Uterus (tissue), 2 donors: Measurements from ENCODE around the gene NFATC1.

Source experiments
- POLR2A ChIP-seq, 2 donors: fragments of 450-650 bp; IDR thresholded peaks; one replicate each; pipeline ENCODE4 v1.6.1; 2016; ENCODE audit warnings: antibody characterized with exemption in 2 of 2, mild to moderate bottlenecking in 1 of 2, moderate library complexity in 1 of 2
- TF ChIP-seq, protein P1 (sequence below), 4 experiments: fragments of 200-600 bp in 2 of 4; fragments of 450-650 bp in 2 of 4; sonication (generic) in 2 of 4; IDR thresholded peaks; one replicate each; pipeline ENCODE4 v1.5.1; 2016 to 2019; ENCODE audit warnings: antibody characterized with exemption in 4 of 4, mild to moderate bottlenecking in 2 of 4, moderate library complexity in 1 of 4

DNA sequence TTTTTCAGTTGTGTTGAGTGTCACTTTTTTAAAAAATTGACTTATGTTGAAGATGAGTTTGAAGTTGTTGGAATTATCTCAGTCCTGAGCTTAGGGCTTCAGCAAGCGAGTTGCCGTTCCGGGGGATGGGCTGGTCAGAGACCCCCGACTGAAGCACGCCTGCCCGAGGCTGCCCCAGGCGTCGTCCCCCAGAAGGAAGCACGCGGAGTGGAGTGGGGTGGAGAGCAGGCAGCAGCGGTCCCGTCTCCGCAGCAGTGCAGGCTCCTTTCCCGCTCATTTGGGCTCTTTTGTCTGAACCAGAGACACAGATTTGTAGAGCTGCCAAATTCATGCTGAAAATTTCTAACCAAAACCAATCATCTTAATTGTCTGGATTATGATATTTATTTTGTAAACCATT is 33.7 kb downstream of the NFATC1 start:
- TF ChIP-seq, protein P1, sequence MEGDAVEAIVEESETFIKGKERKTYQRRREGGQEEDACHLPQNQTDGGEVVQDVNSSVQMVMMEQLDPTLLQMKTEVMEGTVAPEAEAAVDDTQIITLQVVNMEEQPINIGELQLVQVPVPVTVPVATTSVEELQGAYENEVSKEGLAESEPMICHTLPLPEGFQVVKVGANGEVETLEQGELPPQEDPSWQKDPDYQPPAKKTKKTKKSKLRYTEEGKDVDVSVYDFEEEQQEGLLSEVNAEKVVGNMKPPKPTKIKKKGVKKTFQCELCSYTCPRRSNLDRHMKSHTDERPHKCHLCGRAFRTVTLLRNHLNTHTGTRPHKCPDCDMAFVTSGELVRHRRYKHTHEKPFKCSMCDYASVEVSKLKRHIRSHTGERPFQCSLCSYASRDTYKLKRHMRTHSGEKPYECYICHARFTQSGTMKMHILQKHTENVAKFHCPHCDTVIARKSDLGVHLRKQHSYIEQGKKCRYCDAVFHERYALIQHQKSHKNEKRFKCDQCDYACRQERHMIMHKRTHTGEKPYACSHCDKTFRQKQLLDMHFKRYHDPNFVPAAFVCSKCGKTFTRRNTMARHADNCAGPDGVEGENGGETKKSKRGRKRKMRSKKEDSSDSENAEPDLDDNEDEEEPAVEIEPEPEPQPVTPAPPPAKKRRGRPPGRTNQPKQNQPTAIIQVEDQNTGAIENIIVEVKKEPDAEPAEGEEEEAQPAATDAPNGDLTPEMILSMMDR (IDR thresholded peaks at IDR 0.05), result no peak
- TF ChIP-seq POLR2A (IDR thresholded peaks at IDR 0.05), result no peak
